Measurements from ENCODE around the gene NFU1.

- no peak for TF ChIP-seq CTCF (IDR thresholded peaks at IDR 0.05 in 2 of 3, conservative IDR thresholded peaks at IDR 0.05 in 1 of 3; ENCODE audit: borderline replicate concordance in 1 of 3, insufficient read depth in 1 of 3, low read depth in 2 of 3, low read length in 2 of 3)
- no peak for TF ChIP-seq YY1 (IDR thresholded peaks at IDR 0.05; ENCODE audit: extremely low read depth, insufficient replicate concordance, low read depth, low read length)
Observed at GRCh38 chr2:69372767-69373166, 64.5 kb downstream of the NFU1 start.
